Measurements from ENCODE around the gene CTNNA3. TPM values are rescaled to one million over a fixed set of nuclear protein-coding genes. Genes with fewer than 3 reads are reported as not detected.

The CTNNA3 gene
- total and polyA plus RNA-seq, 2 donors (not counting 1 experiment from before 2014, with no cell fraction given): not detected

DNA sequence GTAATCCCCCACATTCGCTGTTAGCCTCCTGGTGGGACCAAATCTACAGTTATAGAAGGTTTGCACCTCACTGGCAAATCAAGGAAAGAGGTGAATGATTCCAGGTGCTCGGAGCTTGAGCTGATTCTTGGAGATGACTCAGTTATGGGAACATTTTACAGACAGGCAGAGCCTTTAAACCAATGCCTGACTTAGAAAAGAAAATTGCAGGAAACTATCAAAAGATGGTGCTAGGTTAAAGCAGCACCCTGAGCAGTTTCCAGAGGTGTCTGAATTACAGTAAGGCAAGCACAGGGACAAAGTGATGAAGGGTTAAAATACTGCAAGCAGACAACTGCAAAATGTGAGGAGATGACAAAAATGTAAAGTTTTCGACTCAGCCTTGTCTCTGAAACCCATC, 767.2 kb downstream of the CTNNA3 start:
- Histone ChIP-seq H3K27ac (ENCODE audit: insufficient read depth, low read length) (no peak overlapping the region), H3K9me3 (ENCODE audit: control insufficient read depth, insufficient read depth, low read depth, low read length) (no peaks in the 10 kb centered on the region), H3K79me2 (ENCODE audit: control insufficient read depth, insufficient read depth, low read length) (no peaks in the 10 kb centered on the region), H2AFZ (ENCODE audit: low read length) (no peak overlapping the region), H4K20me1 (ENCODE audit: control insufficient read depth, extremely low read depth, insufficient read depth, low read length) (no peaks in the 10 kb centered on the region), H3K27me3 (ENCODE audit: control insufficient read depth, insufficient read depth, low read length) (peaks cover 5% of the 10 kb centered on the region), H3K4me2 (ENCODE audit: extremely low read depth, insufficient read depth, low read length) (no peak overlapping the region), H3K4me3 (replicated peaks in 1 of 4; ENCODE audit: control extremely low read depth in 1 of 4, insufficient read depth in 1 of 4, low read depth in 3 of 4, low read length in 4 of 4) (no peak overlapping the region), H3K36me3 (ENCODE audit: control insufficient read depth, insufficient read depth, low read length) (no peaks in the 10 kb centered on the region), H3K4me1 (ENCODE audit: control insufficient read depth, extremely low read depth, insufficient read depth, low read length) (no peaks in the 10 kb centered on the region), H3K9ac (ENCODE audit: insufficient read depth, low read length) (no peak overlapping the region)
- TF ChIP-seq EZH2 (IDR thresholded peaks at IDR 0.05; ENCODE audit: low read length, missing control alignments): no peak
- TF ChIP-seq, protein P1, sequence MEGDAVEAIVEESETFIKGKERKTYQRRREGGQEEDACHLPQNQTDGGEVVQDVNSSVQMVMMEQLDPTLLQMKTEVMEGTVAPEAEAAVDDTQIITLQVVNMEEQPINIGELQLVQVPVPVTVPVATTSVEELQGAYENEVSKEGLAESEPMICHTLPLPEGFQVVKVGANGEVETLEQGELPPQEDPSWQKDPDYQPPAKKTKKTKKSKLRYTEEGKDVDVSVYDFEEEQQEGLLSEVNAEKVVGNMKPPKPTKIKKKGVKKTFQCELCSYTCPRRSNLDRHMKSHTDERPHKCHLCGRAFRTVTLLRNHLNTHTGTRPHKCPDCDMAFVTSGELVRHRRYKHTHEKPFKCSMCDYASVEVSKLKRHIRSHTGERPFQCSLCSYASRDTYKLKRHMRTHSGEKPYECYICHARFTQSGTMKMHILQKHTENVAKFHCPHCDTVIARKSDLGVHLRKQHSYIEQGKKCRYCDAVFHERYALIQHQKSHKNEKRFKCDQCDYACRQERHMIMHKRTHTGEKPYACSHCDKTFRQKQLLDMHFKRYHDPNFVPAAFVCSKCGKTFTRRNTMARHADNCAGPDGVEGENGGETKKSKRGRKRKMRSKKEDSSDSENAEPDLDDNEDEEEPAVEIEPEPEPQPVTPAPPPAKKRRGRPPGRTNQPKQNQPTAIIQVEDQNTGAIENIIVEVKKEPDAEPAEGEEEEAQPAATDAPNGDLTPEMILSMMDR (conservative IDR thresholded peaks at IDR 0.05 in 1 of 2, IDR thresholded peaks at IDR 0.05 in 1 of 2; ENCODE audit: low read depth in 1 of 2, low read length in 2 of 2): no peak
- DNase-seq (ENCODE audit: low read depth in 2 of 2): no peak

DNA sequence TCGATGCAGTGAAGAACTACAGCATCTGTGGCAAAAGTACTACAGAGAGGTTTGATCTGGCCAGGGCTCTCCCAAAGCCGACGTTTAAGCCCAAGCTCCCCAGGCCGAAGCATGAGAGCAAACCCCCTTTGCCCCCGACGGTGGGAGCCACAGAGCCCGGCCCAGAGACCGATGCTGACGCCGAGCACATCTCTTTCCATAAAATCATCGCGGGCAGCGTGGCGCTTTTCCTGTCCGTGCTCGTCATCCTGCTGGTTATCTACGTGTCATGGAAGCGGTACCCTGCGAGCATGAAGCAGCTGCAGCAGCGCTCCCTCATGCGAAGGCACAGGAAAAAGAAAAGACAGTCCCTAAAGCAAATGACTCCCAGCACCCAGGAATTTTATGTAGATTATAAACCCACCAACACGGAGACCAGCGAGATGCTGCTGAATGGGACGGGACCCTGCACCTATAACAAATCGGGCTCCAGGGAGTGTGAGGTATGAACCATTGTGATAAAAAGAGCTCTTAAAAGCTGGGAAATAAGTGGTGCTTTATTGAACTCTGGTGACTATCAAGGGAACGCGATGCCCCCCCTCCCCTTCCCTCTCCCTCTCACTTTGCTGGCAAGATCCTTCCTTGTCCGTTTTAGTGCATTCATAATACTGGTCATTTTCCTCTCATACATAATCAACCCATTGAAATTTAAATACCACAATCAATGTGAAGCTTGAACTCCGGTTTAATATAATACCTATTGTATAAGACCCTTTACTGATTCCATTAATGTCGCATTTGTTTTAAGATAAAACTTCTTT, 767.8 kb downstream of the CTNNA3 start:
- Histone ChIP-seq H3K27ac (ENCODE audit: insufficient read depth, low read length) (no peak overlapping the region), H3K4me2 (ENCODE audit: extremely low read depth, insufficient read depth, low read length) (no peak overlapping the region), H3K79me2 (ENCODE audit: control insufficient read depth, insufficient read depth, low read length) (no peaks in the 10 kb centered on the region), H3K27me3 (ENCODE audit: control insufficient read depth, insufficient read depth, low read length) (peaks cover 5% of the 10 kb centered on the region), H3K9ac (ENCODE audit: insufficient read depth, low read length) (no peak overlapping the region), H4K20me1 (ENCODE audit: control insufficient read depth, extremely low read depth, insufficient read depth, low read length) (no peaks in the 10 kb centered on the region), H3K9me3 (ENCODE audit: control insufficient read depth, insufficient read depth, low read depth, low read length) (no peaks in the 10 kb centered on the region), H3K4me1 (ENCODE audit: control insufficient read depth, extremely low read depth, insufficient read depth, low read length) (no peaks in the 10 kb centered on the region), H2AFZ (ENCODE audit: low read length) (no peak overlapping the region), H3K36me3 (ENCODE audit: control insufficient read depth, insufficient read depth, low read length) (no peaks in the 10 kb centered on the region), H3K4me3 (replicated peaks in 1 of 4; ENCODE audit: control extremely low read depth in 1 of 4, insufficient read depth in 1 of 4, low read depth in 3 of 4, low read length in 4 of 4) (peak overlapping the region in 1 of 4 experiments; percentile 44)
- TF ChIP-seq, protein P1 (conservative IDR thresholded peaks at IDR 0.05 in 1 of 2, IDR thresholded peaks at IDR 0.05 in 1 of 2; ENCODE audit: low read depth in 1 of 2, low read length in 2 of 2): no peak
- no peak for TF ChIP-seq EZH2 (IDR thresholded peaks at IDR 0.05; ENCODE audit: low read length, missing control alignments)
- DNase-seq (ENCODE audit: low read depth in 2 of 2): peak; percentile 19 to 23

DNA sequence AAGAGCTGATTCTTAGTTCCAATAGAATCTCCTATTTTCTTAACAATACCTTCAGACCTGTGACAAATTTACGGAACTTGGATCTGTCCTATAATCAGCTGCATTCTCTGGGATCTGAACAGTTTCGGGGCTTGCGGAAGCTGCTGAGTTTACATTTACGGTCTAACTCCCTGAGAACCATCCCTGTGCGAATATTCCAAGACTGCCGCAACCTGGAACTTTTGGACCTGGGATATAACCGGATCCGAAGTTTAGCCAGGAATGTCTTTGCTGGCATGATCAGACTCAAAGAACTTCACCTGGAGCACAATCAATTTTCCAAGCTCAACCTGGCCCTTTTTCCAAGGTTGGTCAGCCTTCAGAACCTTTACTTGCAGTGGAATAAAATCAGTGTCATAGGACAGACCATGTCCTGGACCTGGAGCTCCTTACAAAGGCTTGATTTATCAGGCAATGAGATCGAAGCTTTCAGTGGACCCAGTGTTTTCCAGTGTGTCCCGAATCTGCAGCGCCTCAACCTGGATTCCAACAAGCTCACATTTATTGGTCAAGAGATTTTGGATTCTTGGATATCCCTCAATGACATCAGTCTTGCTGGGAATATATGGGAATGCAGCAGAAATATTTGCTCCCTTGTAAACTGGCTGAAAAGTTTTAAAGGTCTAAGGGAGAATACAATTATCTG, 768.6 kb downstream of the CTNNA3 start:
- Histone ChIP-seq H3K4me2 (ENCODE audit: extremely low read depth, insufficient read depth, low read length) (no peak overlapping the region), H3K4me3 (replicated peaks in 1 of 4; ENCODE audit: control extremely low read depth in 1 of 4, insufficient read depth in 1 of 4, low read depth in 3 of 4, low read length in 4 of 4) (peak overlapping the region in 1 of 4 experiments; percentile 44), H3K9ac (ENCODE audit: insufficient read depth, low read length) (no peak overlapping the region), H2AFZ (ENCODE audit: low read length) (no peak overlapping the region), H4K20me1 (ENCODE audit: control insufficient read depth, extremely low read depth, insufficient read depth, low read length) (no peaks in the 10 kb centered on the region), H3K9me3 (ENCODE audit: control insufficient read depth, insufficient read depth, low read depth, low read length) (no peaks in the 10 kb centered on the region), H3K36me3 (ENCODE audit: control insufficient read depth, insufficient read depth, low read length) (no peaks in the 10 kb centered on the region), H3K27me3 (ENCODE audit: control insufficient read depth, insufficient read depth, low read length) (peaks cover 5% of the 10 kb centered on the region), H3K79me2 (ENCODE audit: control insufficient read depth, insufficient read depth, low read length) (no peaks in the 10 kb centered on the region), H3K4me1 (ENCODE audit: control insufficient read depth, extremely low read depth, insufficient read depth, low read length) (no peaks in the 10 kb centered on the region), H3K27ac (ENCODE audit: insufficient read depth, low read length) (no peak overlapping the region)
- TF ChIP-seq, protein P1 (conservative IDR thresholded peaks at IDR 0.05 in 1 of 2, IDR thresholded peaks at IDR 0.05 in 1 of 2; ENCODE audit: low read depth in 1 of 2, low read length in 2 of 2): no peak
- no peak for TF ChIP-seq EZH2 (IDR thresholded peaks at IDR 0.05; ENCODE audit: low read length, missing control alignments)
- DNase-seq (ENCODE audit: low read depth in 2 of 2): no peak
